SK-N-SH treated with all-trans-retinoic acid at 6 μM for 48 hours (cell line): ENCODE results near the gene ZSCAN31.

Source experiments
- ATAC-seq: fragments of 200-7000 bp; cut with Tn5 transposase; 3 replicates; pipeline ENCODE4 v1.9.1; 2020; ENCODE audit warnings: mild to moderate bottlenecking, moderate library complexity
- ARNTL ChIP-seq: fragments of 450-650 bp; formaldehyde crosslinking; IDR thresholded peaks from 2 replicates; pipeline ENCODE4 v1.5.0; 2020; ENCODE audit warnings: low read depth, mild to moderate bottlenecking, moderate library complexity, borderline replicate concordance
- BACH2 ChIP-seq: fragments of 250-450 bp; sonication (Bioruptor Pico); IDR thresholded peaks from 2 replicates; pipeline ENCODE4 v1.9.0; 2021; ENCODE audit warnings: mild to moderate bottlenecking, borderline replicate concordance
- CSDC2 ChIP-seq: fragments of 250-450 bp; sonication (Bioruptor Pico); IDR thresholded peaks from 2 replicates; pipeline ENCODE4 v1.5.0; 2020; ENCODE audit warnings: mild to moderate bottlenecking, moderate library complexity
- ESRRG ChIP-seq: fragments of 250-450 bp; sonication (Bioruptor Pico); IDR thresholded peaks from 2 replicates; pipeline ENCODE4 v1.6.1; 2021; ENCODE audit warnings: mild to moderate bottlenecking
- GLIS3 ChIP-seq: fragments of 250-450 bp; sonication (Bioruptor Pico); IDR thresholded peaks from 2 replicates; pipeline ENCODE4 v1.5.0; 2020; ENCODE audit warnings: mild to moderate bottlenecking, moderate library complexity
- ISL1 ChIP-seq: fragments of 250-450 bp; sonication (Bioruptor Pico); IDR thresholded peaks from 2 replicates; pipeline ENCODE4 v2.1.2; 2022; ENCODE audit warnings: mild to moderate bottlenecking, moderate library complexity
- OSR1 ChIP-seq: fragments of 250-450 bp; sonication (Bioruptor Pico); IDR thresholded peaks from 2 replicates; pipeline ENCODE4 v1.8.0; 2022; ENCODE audit warnings: moderate library complexity, mild to moderate bottlenecking, inconsistent platforms
- PPARA ChIP-seq: fragments of 250-450 bp; sonication (Bioruptor Pico); IDR thresholded peaks from 2 replicates; pipeline ENCODE4 v1.5.0; 2020; ENCODE audit warnings: mild to moderate bottlenecking, borderline replicate concordance
- RARB ChIP-seq: fragments of 250-450 bp; sonication (Bioruptor Pico); IDR thresholded peaks from 2 replicates; pipeline ENCODE4 v1.8.0; 2021; ENCODE audit warnings: mild to moderate bottlenecking, moderate library complexity
- SNAI2 ChIP-seq: fragments of 250-450 bp; sonication (Bioruptor Pico); IDR thresholded peaks from 2 replicates; pipeline ENCODE4 v1.5.0; 2020; ENCODE audit warnings: mild to moderate bottlenecking, moderate library complexity
- TCF4 ChIP-seq: fragments of 250-450 bp; sonication (Bioruptor Pico); IDR thresholded peaks from 2 replicates; pipeline ENCODE4 v1.8.0; 2021; ENCODE audit warnings: mild to moderate bottlenecking, moderate library complexity, borderline replicate concordance
- TOX ChIP-seq: fragments of 250-450 bp; sonication (Bioruptor Pico); IDR thresholded peaks from 2 replicates; pipeline ENCODE4 v1.8.0; 2021; ENCODE audit warnings: mild to moderate bottlenecking, moderate library complexity, borderline replicate concordance
- ZC3H10 ChIP-seq: fragments of 250-450 bp; sonication (Bioruptor Pico); IDR thresholded peaks from 2 replicates; pipeline ENCODE4 v1.5.1; 2021; ENCODE audit warnings: mild to moderate bottlenecking, moderate library complexity
- ZFP3 ChIP-seq: fragments of 250-450 bp; sonication (Bioruptor Pico); IDR thresholded peaks from 2 replicates; pipeline ENCODE4 v1.5.0; 2020; ENCODE audit warnings: mild to moderate bottlenecking, moderate library complexity
- ZFP30 ChIP-seq: fragments of 450-650 bp; formaldehyde crosslinking; IDR thresholded peaks from 2 replicates; pipeline ENCODE4 v1.5.0; 2022; ENCODE audit warnings: mild to moderate bottlenecking, moderate library complexity
- ZNF565 ChIP-seq: fragments of 450-650 bp; formaldehyde crosslinking; conservative IDR thresholded peaks from 2 replicates; pipeline ENCODE4 v1.5.0; 2020; ENCODE audit warnings: low read depth, mild to moderate bottlenecking, moderate library complexity
- ZNF70 ChIP-seq: fragments of 450-650 bp; formaldehyde crosslinking; IDR thresholded peaks from 2 replicates; pipeline ENCODE4 v1.5.0; 2020; ENCODE audit warnings: mild to moderate bottlenecking, moderate library complexity
- ZNF8 ChIP-seq: fragments of 450-650 bp; formaldehyde crosslinking; IDR thresholded peaks from 2 replicates; pipeline ENCODE4 v1.5.0; 2020; ENCODE audit warnings: mild to moderate bottlenecking, moderate library complexity
- TF ChIP-seq, protein P1 (sequence below): fragments of 250-450 bp; sonication (Bioruptor Pico); IDR thresholded peaks from 2 replicates; pipeline ENCODE4 v1.5.0; 2020; ENCODE audit warnings: mild to moderate bottlenecking, moderate library complexity
- TF ChIP-seq, protein P2 (sequence below): fragments of 250-450 bp; sonication (Bioruptor Pico); IDR thresholded peaks from 2 replicates; pipeline ENCODE4 v1.5.1; 2021; ENCODE audit warnings: mild to moderate bottlenecking, moderate library complexity
- TF ChIP-seq, protein P3 (sequence below): fragments of 250-450 bp; sonication (Bioruptor Pico); IDR thresholded peaks from 2 replicates; pipeline ENCODE4 v1.5.1; 2020; ENCODE audit warnings: low read depth, mild to moderate bottlenecking, moderate library complexity
- TF ChIP-seq, protein P4 (sequence below): fragments of 250-450 bp; sonication (Bioruptor Pico); IDR thresholded peaks from 2 replicates; pipeline ENCODE4 v1.8.0; 2021; ENCODE audit warnings: low read depth, mild to moderate bottlenecking, moderate library complexity, borderline replicate concordance

The ZSCAN31 gene

DNA sequence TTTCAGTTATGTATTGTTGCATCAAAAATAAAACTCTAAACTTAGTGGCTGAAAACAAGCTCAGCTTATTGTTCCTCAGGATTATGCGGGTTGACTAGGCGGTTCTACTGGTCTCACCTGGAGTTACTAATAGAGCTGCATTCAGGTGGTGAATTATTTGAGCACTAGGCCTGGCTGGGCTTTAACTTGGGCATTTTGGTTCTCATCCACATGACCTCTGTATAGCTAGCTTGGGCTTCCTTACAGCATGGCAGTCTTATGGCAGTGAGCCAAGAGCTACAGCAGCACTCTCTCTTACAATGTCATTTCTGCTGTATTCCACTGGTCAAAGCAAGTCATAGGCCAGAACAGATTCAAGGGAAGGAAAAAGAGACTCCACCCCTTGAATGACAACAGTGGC lies 53.0 kb downstream of the ZSCAN31 start:
- TF ChIP-seq ZNF565 (CRISPR knock-in tag): peak; percentile 99
- no peak for TF ChIP-seq RARB (CRISPR knock-in tag)
- no peak for TF ChIP-seq ESRRG (CRISPR knock-in tag)
- TF ChIP-seq ARNTL (CRISPR knock-in tag): no peak
- TF ChIP-seq TCF4 (CRISPR knock-in tag): no peak
- TF ChIP-seq, protein P1, sequence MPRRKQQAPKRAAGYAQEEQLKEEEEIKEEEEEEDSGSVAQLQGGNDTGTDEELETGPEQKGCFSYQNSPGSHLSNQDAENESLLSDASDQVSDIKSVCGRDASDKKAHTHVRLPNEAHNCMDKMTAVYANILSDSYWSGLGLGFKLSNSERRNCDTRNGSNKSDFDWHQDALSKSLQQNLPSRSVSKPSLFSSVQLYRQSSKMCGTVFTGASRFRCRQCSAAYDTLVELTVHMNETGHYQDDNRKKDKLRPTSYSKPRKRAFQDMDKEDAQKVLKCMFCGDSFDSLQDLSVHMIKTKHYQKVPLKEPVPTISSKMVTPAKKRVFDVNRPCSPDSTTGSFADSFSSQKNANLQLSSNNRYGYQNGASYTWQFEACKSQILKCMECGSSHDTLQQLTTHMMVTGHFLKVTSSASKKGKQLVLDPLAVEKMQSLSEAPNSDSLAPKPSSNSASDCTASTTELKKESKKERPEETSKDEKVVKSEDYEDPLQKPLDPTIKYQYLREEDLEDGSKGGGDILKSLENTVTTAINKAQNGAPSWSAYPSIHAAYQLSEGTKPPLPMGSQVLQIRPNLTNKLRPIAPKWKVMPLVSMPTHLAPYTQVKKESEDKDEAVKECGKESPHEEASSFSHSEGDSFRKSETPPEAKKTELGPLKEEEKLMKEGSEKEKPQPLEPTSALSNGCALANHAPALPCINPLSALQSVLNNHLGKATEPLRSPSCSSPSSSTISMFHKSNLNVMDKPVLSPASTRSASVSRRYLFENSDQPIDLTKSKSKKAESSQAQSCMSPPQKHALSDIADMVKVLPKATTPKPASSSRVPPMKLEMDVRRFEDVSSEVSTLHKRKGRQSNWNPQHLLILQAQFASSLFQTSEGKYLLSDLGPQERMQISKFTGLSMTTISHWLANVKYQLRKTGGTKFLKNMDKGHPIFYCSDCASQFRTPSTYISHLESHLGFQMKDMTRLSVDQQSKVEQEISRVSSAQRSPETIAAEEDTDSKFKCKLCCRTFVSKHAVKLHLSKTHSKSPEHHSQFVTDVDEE (CRISPR knock-in tag): no peak
- no peak for ATAC-seq

DNA sequence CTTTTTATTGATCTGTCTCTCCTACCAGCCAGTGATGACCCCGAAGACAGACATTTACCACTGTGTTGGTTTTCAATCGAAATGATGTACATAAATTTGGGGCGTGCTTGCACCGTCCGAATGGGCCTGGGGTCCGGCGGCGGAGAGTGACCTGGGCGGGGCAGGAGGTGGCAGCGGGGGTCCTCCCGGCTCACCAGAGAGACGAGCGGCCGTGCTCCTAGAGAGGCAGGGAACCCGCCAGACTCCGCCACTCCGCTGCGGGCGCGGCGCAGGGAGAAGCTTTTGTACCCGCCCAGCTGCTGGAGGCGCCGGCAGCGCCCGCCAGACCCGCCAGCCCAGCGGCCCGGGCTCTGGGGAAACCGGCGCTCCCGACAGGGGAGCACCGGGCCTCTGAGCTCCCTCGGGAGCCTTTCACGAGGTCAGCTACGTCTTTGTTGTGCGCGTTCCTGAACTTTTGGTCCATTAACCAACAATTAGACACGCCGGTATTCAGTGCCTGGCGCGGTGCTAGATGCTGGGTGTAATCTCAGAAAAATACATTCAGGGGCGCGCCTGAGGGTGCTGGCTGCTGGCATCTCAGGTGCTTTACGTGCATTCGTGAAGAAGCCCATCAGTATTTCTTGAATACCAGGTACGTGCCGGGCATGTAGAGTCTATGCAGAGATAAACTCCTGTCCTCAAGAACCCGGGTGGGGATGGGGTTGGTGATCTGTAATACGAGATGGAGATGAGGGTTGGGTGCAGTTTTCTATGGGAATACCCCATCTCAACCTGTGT lies 54.5 kb downstream of the ZSCAN31 start, which contains the start of gene PGBD1:
Gene PGBD1, plus strand, starts transcription at position 285 of the 777 bp plus-strand sequence. CDS start 2,242 bp downstream, outside the sequence.
- TF ChIP-seq ZFP3 (CRISPR knock-in tag) (no peak), GLIS3 (CRISPR knock-in tag) (0 out of 2 replicates have a peak, but pooled peaks have one; percentile 7)
- peak; percentile 99 for ATAC-seq

DNA sequence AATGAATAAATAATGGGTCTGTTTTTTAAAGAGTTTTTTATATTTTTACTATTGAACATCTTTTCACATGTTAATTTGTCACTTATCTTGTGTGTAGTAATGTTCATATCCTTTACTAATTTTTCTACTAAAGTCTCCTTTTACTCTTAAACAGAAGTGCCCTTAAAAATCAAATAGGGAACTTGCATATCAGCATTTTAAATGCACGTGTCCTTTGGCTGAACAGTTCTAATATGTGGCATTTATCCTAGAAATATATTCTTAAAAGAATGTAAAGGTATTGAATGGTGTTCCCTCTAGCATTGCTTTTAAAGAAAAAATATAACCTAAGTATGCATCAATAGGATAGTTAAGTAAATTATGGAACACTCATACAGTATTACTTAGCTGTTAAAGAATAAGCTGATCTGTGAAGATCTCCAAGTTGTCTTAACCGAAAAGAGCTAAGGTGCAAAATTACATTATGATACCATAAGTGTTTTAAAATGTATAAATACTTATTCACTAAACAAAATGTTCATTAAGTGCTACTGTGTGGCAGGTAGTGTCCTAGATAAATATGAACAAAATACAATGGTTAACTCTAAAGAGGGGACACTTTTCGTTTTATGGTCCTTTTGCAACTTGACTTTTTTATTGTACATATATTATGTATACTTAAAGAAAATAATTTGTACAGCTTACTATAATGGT lies 55.2 kb downstream of the ZSCAN31 start:
- TF ChIP-seq CSDC2 (no peak), ZFP30 (CRISPR knock-in tag) (no peak), ZNF70 (CRISPR knock-in tag) (no peak), ZFP3 (CRISPR knock-in tag) (no peak), PPARA (no peak), ISL1 (CRISPR knock-in tag) (no peak), RARB (CRISPR knock-in tag) (no peak), ZNF565 (CRISPR knock-in tag) (no peak), ZNF8 (CRISPR knock-in tag) (no peak)
- TF ChIP-seq, protein P2, sequence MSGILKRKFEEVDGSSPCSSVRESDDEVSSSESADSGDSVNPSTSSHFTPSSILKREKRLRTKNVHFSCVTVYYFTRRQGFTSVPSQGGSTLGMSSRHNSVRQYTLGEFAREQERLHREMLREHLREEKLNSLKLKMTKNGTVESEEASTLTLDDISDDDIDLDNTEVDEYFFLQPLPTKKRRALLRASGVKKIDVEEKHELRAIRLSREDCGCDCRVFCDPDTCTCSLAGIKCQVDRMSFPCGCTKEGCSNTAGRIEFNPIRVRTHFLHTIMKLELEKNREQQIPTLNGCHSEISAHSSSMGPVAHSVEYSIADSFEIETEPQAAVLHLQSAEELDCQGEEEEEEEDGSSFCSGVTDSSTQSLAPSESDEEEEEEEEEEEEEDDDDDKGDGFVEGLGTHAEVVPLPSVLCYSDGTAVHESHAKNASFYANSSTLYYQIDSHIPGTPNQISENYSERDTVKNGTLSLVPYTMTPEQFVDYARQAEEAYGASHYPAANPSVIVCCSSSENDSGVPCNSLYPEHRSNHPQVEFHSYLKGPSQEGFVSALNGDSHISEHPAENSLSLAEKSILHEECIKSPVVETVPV (CRISPR knock-in tag): no peak
- TF ChIP-seq, all 23 proteins: peak for 0
- peak; percentile 3; the same call in 1 of the 3 replicates for ATAC-seq

DNA sequence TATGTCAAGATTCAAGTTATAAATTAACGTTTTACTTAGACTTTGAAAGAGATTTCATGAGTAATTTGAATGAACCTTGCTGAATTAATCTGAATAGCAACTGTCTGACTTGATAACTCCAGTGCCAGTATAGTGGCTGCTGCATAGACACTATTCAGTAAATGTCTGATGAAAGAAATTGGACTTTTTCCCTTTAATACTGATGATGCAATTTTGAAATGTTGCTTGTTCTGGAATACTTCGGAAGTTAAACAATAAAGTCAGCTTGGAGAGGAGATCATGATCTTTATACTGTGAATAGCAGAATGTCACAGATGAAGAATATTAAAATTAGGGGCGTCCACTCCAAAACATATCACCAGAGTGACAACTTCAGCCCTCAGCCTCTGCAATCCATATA lies 58.2 kb downstream of the ZSCAN31 start:
- ATAC-seq: no peak
- no peak for TF ChIP-seq SNAI2 (CRISPR knock-in tag)
- no peak for TF ChIP-seq ZC3H10
- TF ChIP-seq ARNTL (CRISPR knock-in tag): no peak
- TF ChIP-seq TOX (CRISPR knock-in tag): no peak
- TF ChIP-seq, protein P3, sequence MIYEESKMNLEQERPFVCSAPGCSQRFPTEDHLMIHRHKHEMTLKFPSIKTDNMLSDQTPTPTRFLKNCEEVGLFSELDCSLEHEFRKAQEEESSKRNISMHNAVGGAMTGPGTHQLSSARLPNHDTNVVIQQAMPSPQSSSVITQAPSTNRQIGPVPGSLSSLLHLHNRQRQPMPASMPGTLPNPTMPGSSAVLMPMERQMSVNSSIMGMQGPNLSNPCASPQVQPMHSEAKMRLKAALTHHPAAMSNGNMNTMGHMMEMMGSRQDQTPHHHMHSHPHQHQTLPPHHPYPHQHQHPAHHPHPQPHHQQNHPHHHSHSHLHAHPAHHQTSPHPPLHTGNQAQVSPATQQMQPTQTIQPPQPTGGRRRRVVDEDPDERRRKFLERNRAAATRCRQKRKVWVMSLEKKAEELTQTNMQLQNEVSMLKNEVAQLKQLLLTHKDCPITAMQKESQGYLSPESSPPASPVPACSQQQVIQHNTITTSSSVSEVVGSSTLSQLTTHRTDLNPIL (CRISPR knock-in tag): no peak
- no peak for TF ChIP-seq RARB (CRISPR knock-in tag)
- TF ChIP-seq TCF4 (CRISPR knock-in tag): no peak
- no peak for TF ChIP-seq ZFP3 (CRISPR knock-in tag)
- TF ChIP-seq BACH2: no peak
- TF ChIP-seq, protein P4, sequence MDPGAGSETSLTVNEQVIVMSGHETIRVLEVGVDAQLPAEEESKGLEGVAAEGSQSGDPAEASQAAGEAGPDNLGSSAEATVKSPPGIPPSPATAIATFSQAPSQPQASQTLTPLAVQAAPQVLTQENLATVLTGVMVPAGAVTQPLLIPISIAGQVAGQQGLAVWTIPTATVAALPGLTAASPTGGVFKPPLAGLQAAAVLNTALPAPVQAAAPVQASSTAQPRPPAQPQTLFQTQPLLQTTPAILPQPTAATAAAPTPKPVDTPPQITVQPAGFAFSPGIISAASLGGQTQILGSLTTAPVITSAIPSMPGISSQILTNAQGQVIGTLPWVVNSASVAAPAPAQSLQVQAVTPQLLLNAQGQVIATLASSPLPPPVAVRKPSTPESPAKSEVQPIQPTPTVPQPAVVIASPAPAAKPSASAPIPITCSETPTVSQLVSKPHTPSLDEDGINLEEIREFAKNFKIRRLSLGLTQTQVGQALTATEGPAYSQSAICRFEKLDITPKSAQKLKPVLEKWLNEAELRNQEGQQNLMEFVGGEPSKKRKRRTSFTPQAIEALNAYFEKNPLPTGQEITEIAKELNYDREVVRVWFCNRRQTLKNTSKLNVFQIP (CRISPR knock-in tag): no peak
- TF ChIP-seq ZNF8 (CRISPR knock-in tag): no peak
- no peak for TF ChIP-seq PPARA
- no peak for TF ChIP-seq OSR1 (CRISPR knock-in tag)
- no peak for TF ChIP-seq ZNF70 (CRISPR knock-in tag)
- no peak for TF ChIP-seq CSDC2
- TF ChIP-seq, protein P2 (CRISPR knock-in tag): no peak
- TF ChIP-seq GLIS3 (CRISPR knock-in tag): no peak
- TF ChIP-seq ISL1 (CRISPR knock-in tag): no peak
- no peak for TF ChIP-seq ZFP30 (CRISPR knock-in tag)
- TF ChIP-seq, protein P1 (CRISPR knock-in tag): no peak
